MM.1S (cell line): ENCODE results near the gene PLBD2.

Experiments used
- CTCF ChIP-seq: fragments of 300-600 bp; sonication (generic); IDR thresholded peaks from 2 replicates; pipeline ENCODE4 v1.5.1; 2016; ENCODE audit warnings: antibody characterized with exemption, low read length, mixed read lengths
- EZH2 ChIP-seq: fragments of 300-600 bp; sonication (generic); optimal IDR thresholded peaks from 2 replicates; pipeline ENCODE3; 2017; ENCODE audit warnings: low read depth, mild to moderate bottlenecking, antibody characterized with exemption, low read length, mixed read lengths
- EZH2phosphoT487 ChIP-seq: fragments of 300-600 bp; sonication (generic); IDR thresholded peaks from 2 replicates; pipeline ENCODE4 v1.6.1; 2018; ENCODE audit warnings: antibody characterized with exemption, low read length

- TF ChIP-seq CTCF (no peak), EZH2 (no peak), EZH2phosphoT487 (no peak)
Observed at GRCh38 chr12:113371808-113372207, 13.4 kb downstream of the PLBD2 start.
